Ishikawa (cell line): ENCODE data around the gene FGGY.

Experiments
- EGR1 ChIP-seq: IDR thresholded peaks from 2 replicates; pipeline ENCODE4 v1.6.1; 2012
- EP300 ChIP-seq: IDR thresholded peaks from 2 replicates; pipeline ENCODE4 v1.6.1; 2012; ENCODE audit warnings: borderline replicate concordance
- FOXM1 ChIP-seq: IDR thresholded peaks from 2 replicates; pipeline ENCODE4 v1.6.1; 2012; ENCODE audit warnings: low read depth, borderline replicate concordance
- MAX ChIP-seq: IDR thresholded peaks from 2 replicates; pipeline ENCODE4 v1.6.1; 2012
- NFIC ChIP-seq: IDR thresholded peaks from 2 replicates; pipeline ENCODE4 v1.6.1; 2012
- REST ChIP-seq: IDR thresholded peaks from 2 replicates; pipeline ENCODE4 v1.6.1; 2012; ENCODE audit warnings: low read depth, mild to moderate bottlenecking
- TAF1 ChIP-seq: IDR thresholded peaks from 2 replicates; pipeline ENCODE4 v1.6.1; 2012; ENCODE audit warnings: low read depth, mild to moderate bottlenecking
- TCF12 ChIP-seq: IDR thresholded peaks from 2 replicates; pipeline ENCODE4 v1.6.1; 2012; ENCODE audit warnings: low read depth
- USF1 ChIP-seq: IDR thresholded peaks from 2 replicates; pipeline ENCODE4 v1.6.1; 2012
- YY1 ChIP-seq: IDR thresholded peaks from 2 replicates; pipeline ENCODE4 v1.6.1; 2012; ENCODE audit warnings: low read depth
- ZBTB7A ChIP-seq: IDR thresholded peaks from 2 replicates; pipeline ENCODE4 v1.6.1; 2012; ENCODE audit warnings: low read depth

GRCh38 chr1:59703918-59704378 is 407.1 kb downstream of the FGGY start:
- no peak for TF ChIP-seq TAF1
- no peak for TF ChIP-seq NFIC
- TF ChIP-seq YY1, result no peak
- no peak for TF ChIP-seq FOXM1
- TF ChIP-seq EP300, result no peak
- TF ChIP-seq EGR1, result no peak
- no peak for TF ChIP-seq REST
- TF ChIP-seq TCF12, result no peak
- no peak for TF ChIP-seq MAX
- no peak for TF ChIP-seq ZBTB7A
- TF ChIP-seq USF1, result no peak
